HCT116 (cell line): ENCODE data around the gene CD63. TPM values are rescaled to one million over a fixed set of nuclear protein-coding genes. Genes with fewer than 3 reads are reported as not detected.

Experiments used
- ATAC-seq: fragments of 200-7000 bp; cut with Tn5 transposase; 2 replicates; pipeline ENCODE4 v1.9.1; 2020; ENCODE audit warnings: mild to moderate bottlenecking, moderate library complexity
- BruUV-seq: library from RNA; stranded (reverse); fragments of 400-500 nt; replicated peaks from 2 replicates; lab custom pipeline; 2021; lab: Mats Ljungman, UMichigan
- CTCF ChIA-PET: fragments of 300-600 bp; sonication (Branson Sonifier 250); formaldehyde crosslinking; loops from one replicate; lab custom pipeline; 2021; ENCODE audit warnings: antibody characterized with exemption; lab: Charles Lee
- POLR2A ChIA-PET: fragments of 300-600, 350-600 bp; sonication (Branson Sonifier 250); formaldehyde crosslinking; loops from one replicate; lab custom pipeline; 2021; ENCODE audit warnings: antibody characterized with exemption; lab: Charles Lee
- RAD21 ChIA-PET, 2 experiments: fragments of 300-600 bp; sonication (Branson Sonifier 250); formaldehyde crosslinking; loops; one replicate each; lab custom pipeline; 2023; ENCODE audit warnings: low total read pairs in 2 of 2; ENCODE audit not compliant: uncharacterized antibody in 2 of 2, unreplicated experiment in 2 of 2, low non-redundant PET in 1 of 2; lab: Charles Lee
- DNase-seq: peaks from one replicate; pipeline ENCODE4 v3.0.0-alpha.2; 2010; ENCODE audit warnings: low read depth, low spot score
- H2AFZ ChIP-seq: fragments of 200-600 bp; shearing (Covaris generic), sonication (generic); 2 replicates; pipeline ENCODE4 v1.6.1; 2017; ENCODE audit warnings: low read depth, mixed run types, mixed read lengths, antibody characterized with exemption, low read length; ENCODE audit not compliant: poor library complexity, severe bottlenecking
- H3K27ac ChIP-seq: 2 replicates; pipeline ENCODE4 v1.5.1; 2012; ENCODE audit warnings: low read depth, low read length
- H3K27me3 ChIP-seq: fragments of 200-600 bp; sonication (generic); 2 replicates; pipeline ENCODE4 v1.6.1; 2016; ENCODE audit warnings: mixed run types, low read length, mixed read lengths; ENCODE audit not compliant: insufficient read depth
- H3K36me3 ChIP-seq, 2 experiments: fragments of 200-500 bp in 1 of 2; fragments of 200-600 bp in 1 of 2; sonication (Bioruptor generic) in 1 of 2; sonication (generic) in 1 of 2; 2 replicates each; pipeline versions ENCODE4 v1.5.1 to v1.6.1; 2014 to 2016; ENCODE audit warnings: low read length in 2 of 2, inconsistent platforms in 1 of 2, mixed read lengths in 1 of 2, mixed run types in 1 of 2; ENCODE audit not compliant: insufficient read depth in 2 of 2, control insufficient read depth in 1 of 2
- H3K4me1 ChIP-seq, 2 experiments: fragments of 200-600 bp in 1 of 2; sonication (generic) in 1 of 2; 2 replicates each; pipeline versions ENCODE4 v1.5.1 to v1.6.1; 2012 to 2017; ENCODE audit warnings: low read length in 2 of 2, inconsistent platforms in 1 of 2, mild to moderate bottlenecking in 1 of 2, mixed read lengths in 1 of 2, mixed run types in 1 of 2, moderate library complexity in 1 of 2; ENCODE audit not compliant: insufficient read depth in 2 of 2, control insufficient read depth in 1 of 2
- H3K4me2 ChIP-seq: fragments of 200-600 bp; sonication (generic); 2 replicates; pipeline ENCODE4 v1.6.1; 2017; ENCODE audit warnings: mixed run types, low read length, mixed read lengths
- H3K4me3 ChIP-seq, 2 experiments: fragments of 200-600 bp in 1 of 2; sonication (generic) in 1 of 2; replicated peaks in 1 of 2; 2 replicates each; pipeline ENCODE4 v1.5.1; 2011 to 2016; ENCODE audit warnings: low read length in 2 of 2, control low read depth in 1 of 2, low read depth in 1 of 2, mild to moderate bottlenecking in 1 of 2, mixed read lengths in 1 of 2, mixed run types in 1 of 2
- H3K79me2 ChIP-seq: fragments of 200-600 bp; sonication (generic); 2 replicates; pipeline ENCODE4 v1.6.1; 2017; ENCODE audit warnings: mild to moderate bottlenecking, mixed run types, low read length, moderate library complexity, mixed read lengths; ENCODE audit not compliant: insufficient read depth
- H3K9ac ChIP-seq: fragments of 200-600 bp; sonication (generic); 2 replicates; pipeline ENCODE4 v1.6.1; 2016; ENCODE audit warnings: low read length, mixed read lengths
- H3K9me2 ChIP-seq: fragments of 200-600 bp; sonication (generic), shearing (Covaris generic); 2 replicates; pipeline ENCODE4 v1.6.1; 2017; ENCODE audit warnings: mixed run types, mild to moderate bottlenecking, moderate library complexity; ENCODE audit not compliant: insufficient read depth
- H3K9me3 ChIP-seq, 2 experiments: fragments of 200-500 bp in 1 of 2; fragments of 200-600 bp in 1 of 2; sonication (Bioruptor generic) in 1 of 2; sonication (generic) in 1 of 2; 2 replicates each; pipeline ENCODE4 v1.6.1; 2014 to 2017; ENCODE audit warnings: low read length in 2 of 2, mixed read lengths in 2 of 2, inconsistent platforms in 1 of 2, low read depth in 1 of 2, mild to moderate bottlenecking in 1 of 2, mixed run types in 1 of 2, moderate library complexity in 1 of 2; ENCODE audit not compliant: control insufficient read depth in 1 of 2, insufficient read depth in 1 of 2
- H4K20me1 ChIP-seq: fragments of 200-600 bp; sonication (generic), shearing (Covaris generic); 2 replicates; pipeline ENCODE4 v1.6.1; 2017; ENCODE audit warnings: mixed run types, mild to moderate bottlenecking, moderate library complexity; ENCODE audit not compliant: insufficient read depth
- ATF3 ChIP-seq: IDR thresholded peaks from 2 replicates; pipeline ENCODE4 v1.6.1; 2012
- CBX3 ChIP-seq: IDR thresholded peaks from 2 replicates; pipeline ENCODE4 v1.6.1; 2012; ENCODE audit warnings: low read depth
- CEBPB ChIP-seq: IDR thresholded peaks from 2 replicates; pipeline ENCODE4 v1.6.1; 2012; ENCODE audit warnings: low read depth
- EGR1 ChIP-seq: IDR thresholded peaks from 2 replicates; pipeline ENCODE4 v1.6.1; 2012; ENCODE audit warnings: low read depth
- ELF1 ChIP-seq: IDR thresholded peaks from 2 replicates; pipeline ENCODE4 v1.6.1; 2012; ENCODE audit warnings: low read depth, borderline replicate concordance
- EZH2 ChIP-seq: fragments of 200-600 bp; sonication (generic); IDR thresholded peaks from 2 replicates; pipeline ENCODE4 v1.6.1; 2017; ENCODE audit warnings: antibody characterized with exemption, mixed run types
- FOSL1 ChIP-seq: IDR thresholded peaks from 2 replicates; pipeline ENCODE4 v1.6.1; 2012; ENCODE audit warnings: low read depth
- JUND ChIP-seq: IDR thresholded peaks from 2 replicates; pipeline ENCODE4 v1.6.1; 2012
- MAX ChIP-seq: IDR thresholded peaks from 2 replicates; pipeline ENCODE4 v1.6.1; 2012
- POLR2A ChIP-seq: IDR thresholded peaks from 2 replicates; pipeline ENCODE4 v1.7.0; 2011; ENCODE audit warnings: borderline replicate concordance; ENCODE audit not compliant: insufficient read depth, insufficient read length; ENCODE audit errors: extremely low read depth
- POLR2AphosphoS5 ChIP-seq: IDR thresholded peaks from 2 replicates; pipeline ENCODE4 v1.6.1; 2011; ENCODE audit warnings: mild to moderate bottlenecking, low read depth, low read length, moderate library complexity
- REST ChIP-seq: IDR thresholded peaks from 2 replicates; pipeline ENCODE4 v1.6.1; 2012; ENCODE audit warnings: low read depth
- SIN3A ChIP-seq: IDR thresholded peaks from 2 replicates; pipeline ENCODE4 v1.6.1; 2012; ENCODE audit warnings: low read depth
- SRF ChIP-seq: IDR thresholded peaks from 2 replicates; pipeline ENCODE4 v1.6.1; 2012; ENCODE audit warnings: low read depth
- TCF7L2 ChIP-seq: IDR thresholded peaks from 2 replicates; pipeline ENCODE4 v1.7.0; 2011; ENCODE audit warnings: borderline replicate concordance, inconsistent platforms; ENCODE audit not compliant: insufficient read depth, insufficient read length; ENCODE audit errors: extremely low read depth
- ZBTB33 ChIP-seq: IDR thresholded peaks from 2 replicates; pipeline ENCODE4 v1.6.1; 2011; ENCODE audit warnings: mild to moderate bottlenecking, low read length, moderate library complexity; ENCODE audit not compliant: insufficient replicate concordance; ENCODE audit errors: extremely low read depth
- intact Hi-C: fragments of 100-400 bp; cut with micrococcal nuclease; formaldehyde crosslinking; loops from 2 replicates; pipeline ENCODE4 v1.10.0; 2022
- total RNA-seq: library from RNA; stranded (reverse); gene quantifications from one replicate; pipeline ENCODE4 v1.2.1, GENCODE V29; 2021; ENCODE audit not compliant: unreplicated experiment

CD63 gene
- total RNA-seq, 1 experiment from 2014 or later = 355 TPM

GRCh38 chr12:55722948-55723347, 5.9 kb downstream of the CD63 start:
- Histone ChIP-seq H4K20me1 (no peaks in the 10 kb centered on the region), H3K9me3 (no peaks in the 10 kb centered on the region), H3K4me2 (no peak overlapping the region), H3K4me3 (no peak overlapping the region), H3K4me1 (peaks cover 26 to 65% of the 10 kb centered on the region in 2 experiments), H3K9ac (no peak overlapping the region), H3K36me3 (peaks cover 9 to 41% of the 10 kb centered on the region in 2 experiments; a peak in 3 of 4 replicates), H2AFZ (no peak overlapping the region), H3K79me2 (peaks cover 18% of the 10 kb centered on the region), H3K9me2 (no peaks in the 10 kb centered on the region), H3K27me3 (no peaks in the 10 kb centered on the region), H3K27ac (no peak overlapping the region)
- TF ChIP-seq JUND = no peak
- no peak for TF ChIP-seq SRF
- TF ChIP-seq FOSL1 = no peak
- no peak for TF ChIP-seq REST
- TF ChIP-seq ELF1 = no peak
- no peak for TF ChIP-seq SIN3A
- no peak for TF ChIP-seq MAX
- TF ChIP-seq ZBTB33 = no peak
- TF ChIP-seq POLR2AphosphoS5 = no peak
- no peak for TF ChIP-seq CBX3
- no peak for TF ChIP-seq CEBPB
- no peak for TF ChIP-seq POLR2A
- TF ChIP-seq TCF7L2 = no peak
- TF ChIP-seq EGR1 = no peak
- TF ChIP-seq EZH2 = no peak
- TF ChIP-seq ATF3 = no peak
- DNase-seq (no peak), ATAC-seq (no peak)
- POLR2A ChIA-PET = no interaction called here
- CTCF ChIA-PET = interaction anchor here (1.1 to 2.0 kb wide), 3 partner anchors 14 to 17 kb away, joined by 3 to 12 read pairs (median 4); no protein-coding TSS in a partner anchor
- no TSS peak for BruUV-seq
- RAD21 ChIA-PET = interaction anchor here in 1 of 2 experiments (0.6 kb wide), 1 partner anchor 13 kb away, joined by 3 read pairs; no protein-coding TSS in a partner anchor
- intact Hi-C loops = no loop called here
